HG03460 (cell line): ENCODE data around the gene TARP.
"Not testable (repeated sequence)": the region's sequence is repeated elsewhere in the genome, so short reads cannot be mapped to it uniquely, and the experiment has no call there.

ENCODE experiments used
- ATAC-seq: cut with Tn5 transposase; IDR thresholded peaks from one replicate; pipeline ENCODE4 v1.9.1; 2021; ENCODE audit not compliant: unreplicated experiment

The TARP gene

DNA sequence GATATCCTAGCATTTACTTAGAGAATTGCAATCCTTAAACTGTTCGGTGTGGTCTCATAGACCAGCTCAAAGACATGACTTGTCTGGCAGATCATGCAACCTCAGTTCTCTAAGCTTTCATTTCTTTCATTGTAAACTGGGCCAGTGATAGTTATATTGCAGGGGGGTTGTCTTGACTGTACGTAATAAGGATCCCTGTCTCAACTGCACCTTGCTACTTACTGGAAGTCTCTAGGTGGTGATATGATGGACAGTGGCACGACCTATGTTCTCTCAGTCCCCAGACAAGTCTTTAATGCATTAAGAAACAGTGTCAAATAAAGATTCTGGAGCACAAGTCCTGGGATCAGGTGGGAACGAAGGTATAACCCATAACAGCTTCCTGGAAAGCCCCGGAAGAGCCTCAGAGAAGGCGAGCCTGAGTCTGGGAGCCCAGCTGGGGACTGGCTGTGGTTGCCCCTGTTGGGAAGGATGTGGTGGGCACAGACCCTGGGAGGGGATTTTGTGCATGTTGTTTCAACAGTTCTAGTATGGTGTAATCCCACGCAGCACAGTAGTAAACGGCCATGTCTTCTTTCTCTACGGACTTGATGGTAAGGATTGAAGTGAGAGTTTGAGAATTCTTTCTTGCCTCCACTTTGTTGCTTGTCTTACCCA, 26.0 kb upstream of the TARP start:
- ATAC-seq: no peak

DNA sequence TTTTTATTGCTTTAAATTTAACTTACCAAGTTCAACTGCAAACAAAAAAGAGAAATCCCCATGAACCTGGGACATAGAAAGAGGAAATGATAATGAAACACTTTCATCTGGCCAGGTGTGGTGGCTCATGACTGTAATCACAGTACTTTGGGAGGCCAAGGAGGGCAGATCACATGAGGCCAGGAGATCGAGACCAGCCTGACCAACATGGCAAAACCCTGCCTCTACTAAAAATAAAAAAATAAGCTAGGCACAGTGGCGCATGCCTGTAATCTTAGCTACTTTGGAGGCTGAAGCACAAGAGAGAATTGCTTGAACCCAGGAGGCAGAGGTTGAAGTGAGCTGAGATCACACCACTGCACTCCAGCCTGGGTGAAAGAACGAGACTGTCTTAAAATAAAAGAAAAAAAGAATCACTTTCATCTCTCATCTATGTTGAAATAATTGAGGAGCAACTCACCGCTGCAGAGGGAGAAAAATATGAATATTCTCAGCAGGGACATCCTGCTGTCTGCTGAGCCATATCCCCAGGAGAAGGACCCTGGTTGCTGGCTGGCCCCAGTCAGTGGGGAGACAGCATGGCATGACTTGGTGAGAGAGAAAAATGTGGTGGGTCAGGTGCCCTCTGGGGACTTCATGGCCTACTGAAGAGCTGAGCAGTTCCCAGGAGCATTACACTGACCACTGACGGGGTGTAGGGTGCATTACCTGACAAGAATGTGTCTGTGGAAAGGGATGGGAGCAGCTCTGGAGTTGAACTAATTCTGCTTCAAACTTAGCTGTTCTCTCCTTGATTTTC, 22.8 kb upstream of the TARP start:
- peak; percentile 51 for ATAC-seq

DNA sequence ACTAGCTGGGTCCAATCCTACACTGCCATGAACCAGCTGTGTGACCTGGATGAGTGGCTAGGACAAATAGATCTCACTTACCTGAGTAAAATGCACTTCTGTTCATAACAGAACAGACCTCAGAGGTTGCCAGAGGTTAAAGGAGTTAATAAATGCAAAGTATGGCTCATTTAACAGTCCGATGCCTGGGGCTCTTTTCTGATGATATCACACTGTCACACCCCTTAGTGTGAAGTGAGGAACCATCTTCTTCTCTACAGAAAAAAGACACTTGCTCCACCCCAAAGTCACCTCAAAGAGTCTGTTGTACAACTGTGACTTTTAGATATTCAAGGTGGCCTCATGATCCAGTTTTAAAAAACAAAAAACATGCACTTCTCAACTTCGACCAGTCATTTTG, 21.5 kb upstream of the TARP start:
- ATAC-seq: no peak

DNA sequence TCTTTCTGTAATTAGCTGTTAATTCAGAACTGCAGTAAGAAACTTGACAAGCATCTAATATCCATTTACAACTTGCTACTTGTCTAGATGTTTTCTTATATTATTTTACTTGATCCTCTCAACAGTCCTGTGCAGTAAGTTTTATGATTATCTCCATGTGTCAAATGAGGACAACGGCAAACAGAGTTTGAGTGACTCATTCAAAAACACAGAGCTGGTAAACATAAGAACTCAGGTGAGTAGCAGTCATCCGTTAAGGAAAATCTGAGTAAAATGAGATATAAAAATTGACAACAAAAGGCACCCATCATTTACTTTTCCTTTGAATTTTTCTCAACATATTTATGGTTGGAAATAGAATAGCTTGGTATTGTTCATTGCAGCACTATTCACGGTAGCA, 19.0 kb upstream of the TARP start:
- no peak for ATAC-seq

DNA sequence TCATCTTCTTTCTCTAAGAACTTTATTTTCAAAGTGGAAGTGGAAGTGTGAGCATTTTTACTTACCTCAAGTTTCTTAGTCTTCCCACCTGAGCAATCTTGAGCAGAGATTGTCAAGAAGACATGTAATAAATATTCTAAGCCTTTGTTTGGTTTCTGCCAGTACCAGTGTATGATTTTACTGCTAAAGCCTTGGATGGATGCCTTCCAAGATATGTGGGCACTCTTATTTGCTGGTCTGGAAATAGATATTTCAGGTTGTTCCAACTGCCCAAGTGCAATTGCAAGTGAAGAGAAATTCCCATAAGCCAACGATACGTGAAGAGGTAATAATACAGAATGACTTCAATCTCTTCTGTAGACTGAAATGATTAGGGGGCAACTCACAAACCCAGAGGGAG, 18.2 kb upstream of the TARP start:
- ATAC-seq: no peak

DNA sequence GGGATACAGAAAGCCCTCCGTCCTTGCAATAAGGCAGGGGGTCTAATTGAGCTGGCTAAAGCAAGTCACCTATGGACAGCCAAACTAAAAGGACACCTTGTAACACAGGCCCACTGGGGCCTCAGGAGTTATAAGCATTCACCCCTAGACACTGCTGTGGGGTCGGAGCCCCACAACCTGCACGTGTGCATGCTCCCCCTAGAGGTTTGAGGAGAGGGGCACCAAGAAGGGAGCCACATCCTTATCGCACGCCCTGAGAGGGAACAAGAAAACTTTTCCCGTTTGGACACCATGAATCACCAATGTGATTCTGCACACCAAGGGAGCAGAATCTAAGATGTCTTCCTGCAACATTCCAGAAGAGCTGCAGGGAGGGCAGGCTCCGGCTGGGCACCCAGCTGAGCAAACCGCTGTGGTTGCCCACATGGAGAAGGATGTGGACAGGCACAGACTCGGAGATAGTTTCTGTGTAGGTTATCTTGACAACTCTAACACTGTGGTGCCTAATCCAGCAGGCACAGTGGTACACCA, 17.7 kb upstream of the TARP start:
- no peak for ATAC-seq

DNA sequence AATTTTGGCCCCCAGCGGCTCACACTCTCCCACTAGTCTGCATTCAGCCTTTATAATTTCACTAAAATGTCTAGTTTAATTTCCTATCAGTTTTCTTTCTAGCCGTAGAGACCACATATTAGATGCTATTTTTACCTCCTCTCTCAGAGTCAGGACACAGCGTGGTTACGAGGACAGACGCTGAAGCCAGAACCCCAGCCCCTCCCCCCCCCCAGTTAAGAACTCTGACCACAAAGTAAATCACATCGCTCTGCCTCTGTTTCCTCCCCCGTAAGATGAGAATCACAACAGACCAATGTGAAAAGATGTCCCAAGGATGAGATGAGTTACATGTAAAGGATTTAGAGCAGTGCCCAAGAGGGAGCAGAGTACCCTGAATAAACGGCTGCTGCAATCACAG, 11.1 kb upstream of the TARP start:
- no peak for ATAC-seq

DNA sequence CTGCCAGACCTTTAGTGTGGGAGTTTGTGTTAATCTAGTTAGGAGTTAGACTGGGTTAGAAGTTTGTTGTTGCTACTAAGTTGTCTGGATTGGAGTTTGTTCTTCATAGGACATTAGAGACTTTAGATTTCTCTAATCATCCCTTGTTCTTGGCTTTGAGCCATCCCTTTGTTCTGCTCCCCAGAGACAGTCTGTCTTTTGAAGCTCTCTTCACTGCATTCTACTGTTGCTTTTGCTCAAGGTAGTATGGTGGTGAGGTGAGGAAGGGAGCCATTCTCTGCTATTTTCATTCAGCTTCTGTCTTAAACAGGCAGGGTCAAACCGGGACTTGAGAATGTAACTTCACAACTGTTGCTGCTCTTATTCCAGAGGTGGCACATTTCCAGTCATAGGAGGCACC, 10.4 kb upstream of the TARP start:
- ATAC-seq: no peak

DNA sequence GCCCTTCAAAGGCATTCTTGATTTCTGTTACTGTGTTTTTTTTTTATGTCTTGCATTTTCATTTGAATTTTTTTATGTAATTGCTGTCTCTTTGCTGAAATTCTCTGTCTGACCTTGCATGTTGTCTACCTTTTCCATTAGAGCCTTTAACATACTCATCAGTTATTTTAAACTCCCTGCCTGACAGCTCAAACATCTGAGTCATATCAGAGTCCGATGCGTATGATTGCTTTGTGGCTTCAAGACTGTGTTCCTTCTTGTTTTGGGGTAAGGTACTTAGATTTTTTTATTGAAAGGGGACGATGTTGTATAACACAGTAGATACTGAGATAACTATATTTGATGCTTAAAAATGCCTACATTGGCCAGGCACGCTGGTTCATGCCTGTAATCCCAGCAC, 9.7 kb upstream of the TARP start:
- ATAC-seq: no peak

DNA sequence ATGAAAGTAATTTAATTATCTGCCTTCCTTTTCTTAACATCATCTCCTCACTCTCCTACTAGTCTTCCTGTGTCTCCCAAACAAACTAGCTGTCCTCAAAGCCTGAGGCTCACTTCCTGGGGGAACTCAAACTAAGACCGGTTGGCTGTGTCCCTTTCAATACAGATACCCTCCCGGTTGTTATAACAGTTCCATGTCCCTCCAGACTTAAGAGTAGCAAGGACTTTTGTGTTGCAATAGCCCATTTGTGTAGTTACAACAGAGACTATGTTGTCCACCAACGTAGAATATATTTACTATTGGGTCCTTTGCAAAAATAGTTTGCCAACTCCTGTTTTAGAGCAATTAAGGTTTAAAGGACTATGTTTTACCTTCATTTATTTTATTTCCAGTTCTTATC, 8.6 kb upstream of the TARP start:
- ATAC-seq: no peak

DNA sequence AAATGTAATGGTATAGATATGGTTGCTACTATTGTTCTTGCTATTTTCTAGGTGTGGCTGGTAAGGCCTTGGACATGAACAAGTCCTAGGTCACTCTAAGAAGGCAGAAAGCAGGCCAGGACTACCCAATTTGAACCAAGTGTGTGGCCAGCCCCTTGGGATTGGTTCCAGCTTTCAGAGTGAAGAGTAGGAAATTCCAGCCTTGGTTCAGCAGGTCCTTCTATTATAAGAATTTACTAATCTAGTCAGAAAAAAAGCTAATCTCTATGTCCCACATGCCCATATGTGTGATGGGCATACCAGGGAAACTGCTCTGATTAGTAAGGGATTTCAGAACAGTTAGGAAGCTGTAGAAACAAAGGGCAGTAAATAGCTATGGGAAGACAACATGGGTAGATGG, 7.8 kb upstream of the TARP start:
- no peak for ATAC-seq

DNA sequence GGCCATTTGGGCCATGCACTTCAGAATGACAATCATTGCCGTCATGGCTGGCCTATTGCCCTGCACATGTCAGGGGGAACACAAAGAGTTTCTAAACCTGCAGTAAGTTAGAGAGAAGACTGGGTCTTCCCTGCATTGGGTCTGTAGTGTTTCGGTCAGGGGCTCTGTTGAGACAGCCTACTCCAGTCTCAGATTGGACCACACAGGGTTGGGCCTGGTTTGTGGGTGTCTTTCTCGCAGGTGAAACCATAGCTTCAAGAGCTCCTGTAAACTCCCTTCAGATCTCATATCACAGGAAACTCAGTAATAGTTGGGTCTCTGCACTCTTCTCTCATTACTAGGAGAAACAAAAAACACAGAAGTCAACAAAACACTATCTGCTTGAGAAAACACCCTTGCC, 7.3 kb upstream of the TARP start:
- no peak for ATAC-seq

DNA sequence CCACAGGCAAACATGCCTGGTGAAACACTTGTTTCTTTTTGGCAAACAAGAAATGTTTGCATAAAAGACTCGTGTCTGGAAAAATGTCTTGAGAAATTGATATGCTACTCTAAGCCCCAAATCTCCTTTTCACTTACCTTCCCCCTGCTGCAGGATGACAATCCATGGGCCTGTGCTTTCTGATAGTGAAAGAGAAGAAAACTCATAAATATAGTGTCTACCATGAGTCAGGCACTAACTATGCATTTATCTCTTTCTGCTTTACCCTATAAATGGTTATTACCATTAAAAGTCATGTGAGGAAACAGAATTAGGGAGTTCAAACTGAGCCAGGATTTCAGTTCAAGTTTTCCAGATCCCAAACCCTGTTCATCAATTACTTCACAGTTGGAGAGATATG, 6.6 kb upstream of the TARP start:
- ATAC-seq: no peak

DNA sequence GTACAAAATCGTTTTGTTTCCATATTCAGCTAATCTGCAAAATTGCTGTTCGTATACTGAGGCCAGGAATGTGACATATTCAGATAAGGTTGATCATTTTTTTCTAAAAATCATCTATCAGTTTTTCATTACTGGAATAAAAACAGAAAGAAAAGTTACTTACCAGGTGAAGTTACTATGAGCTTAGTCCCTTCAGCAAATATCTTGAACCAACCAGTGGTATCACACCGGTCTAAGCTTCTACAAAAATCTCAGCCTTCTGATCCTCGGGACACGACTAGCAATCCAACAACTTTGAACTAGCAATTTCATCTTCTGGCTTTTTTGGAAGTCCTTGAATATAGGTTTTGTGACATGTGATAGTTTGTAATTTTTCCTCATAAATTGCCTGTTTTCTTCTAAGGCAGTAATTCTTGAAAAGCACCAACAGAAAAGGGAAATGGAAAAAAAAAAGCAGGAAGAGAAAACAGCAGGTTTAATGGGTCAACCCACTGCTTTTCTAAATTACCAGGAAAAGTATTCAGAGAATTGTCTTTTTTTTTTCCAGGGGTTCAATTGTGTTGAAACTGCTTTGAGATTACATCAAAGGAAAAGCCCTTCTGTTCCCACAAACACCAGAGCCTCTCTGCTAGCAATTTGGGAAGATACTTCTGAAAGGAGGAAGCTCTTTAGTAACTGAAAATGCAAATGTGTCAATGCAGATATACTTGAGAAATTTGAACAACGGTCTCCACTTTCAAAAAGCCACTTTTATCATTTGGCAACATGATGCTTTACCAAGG, 2.9 kb upstream of the TARP start:
- no peak for ATAC-seq

DNA sequence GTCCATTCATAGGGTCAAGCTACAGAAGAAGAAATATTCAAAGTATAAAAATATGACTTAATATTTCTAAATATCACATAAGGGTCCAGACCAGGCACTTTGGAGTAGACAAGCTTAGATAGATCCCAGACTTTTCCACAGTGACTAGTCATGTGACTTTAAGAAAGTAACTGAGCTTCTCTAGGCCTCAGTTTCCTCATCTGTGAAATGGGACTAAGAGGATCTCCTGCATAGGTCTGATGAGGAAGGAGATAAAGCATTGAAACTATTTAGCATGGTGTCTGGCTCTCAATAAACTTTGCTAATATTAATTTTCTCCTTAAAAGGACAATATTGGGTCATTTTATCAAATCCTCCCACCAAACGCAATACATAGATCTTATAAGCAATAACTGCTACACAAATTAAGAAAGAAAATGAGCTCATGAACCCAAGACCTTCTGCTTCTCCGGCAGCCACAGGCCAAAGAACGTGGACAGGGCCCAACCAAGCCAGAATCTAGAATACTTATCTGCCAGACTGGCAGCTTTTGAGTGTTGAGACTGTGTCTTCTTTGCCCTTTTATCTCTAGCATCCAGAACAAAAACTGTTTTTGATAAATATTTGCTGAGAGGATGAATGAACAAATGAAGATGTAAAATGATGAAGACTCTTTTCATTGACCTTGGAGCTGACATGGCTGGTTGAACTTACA, 1.6 kb upstream of the TARP start:
- no peak for ATAC-seq

DNA sequence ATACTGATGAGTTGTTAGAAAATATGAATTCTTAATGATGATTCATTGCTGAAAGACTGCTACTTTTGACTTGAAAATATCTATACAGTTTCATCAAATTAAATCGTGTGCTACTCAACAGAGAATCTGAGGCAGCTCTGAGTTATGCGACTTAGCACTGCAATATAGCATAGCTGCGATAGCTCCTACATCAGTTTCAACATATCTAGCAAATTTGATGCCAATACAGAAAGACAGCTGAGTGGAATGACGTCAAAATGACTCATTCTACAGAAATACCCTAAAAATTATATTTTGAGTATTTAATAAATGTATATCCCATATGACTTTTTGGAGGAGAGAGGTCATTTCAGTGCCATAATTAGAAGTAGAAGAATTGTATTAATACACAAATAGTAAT, 1.1 kb upstream of the TARP start:
- ATAC-seq: no peak

DNA sequence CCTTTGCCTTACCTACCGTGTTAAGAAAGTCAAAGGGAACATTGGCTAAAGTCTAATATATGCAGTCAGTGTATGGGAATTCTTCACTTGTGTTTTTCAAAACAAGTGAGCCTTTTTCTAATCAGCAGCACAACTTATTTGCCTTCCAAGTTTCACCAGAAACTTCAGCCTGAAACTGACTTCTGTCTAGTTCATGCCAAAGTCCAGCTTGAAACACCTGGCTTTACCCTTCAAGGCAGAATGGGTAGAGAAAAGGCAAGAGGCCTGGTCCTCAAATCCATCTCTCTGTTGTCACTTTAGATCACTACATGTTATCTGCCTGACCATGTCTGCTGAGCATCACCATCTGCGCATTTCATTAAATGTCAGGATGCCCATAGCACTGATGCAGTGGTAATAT, 3.0 kb downstream of the TARP start:
- ATAC-seq: not testable (repeated sequence)

DNA sequence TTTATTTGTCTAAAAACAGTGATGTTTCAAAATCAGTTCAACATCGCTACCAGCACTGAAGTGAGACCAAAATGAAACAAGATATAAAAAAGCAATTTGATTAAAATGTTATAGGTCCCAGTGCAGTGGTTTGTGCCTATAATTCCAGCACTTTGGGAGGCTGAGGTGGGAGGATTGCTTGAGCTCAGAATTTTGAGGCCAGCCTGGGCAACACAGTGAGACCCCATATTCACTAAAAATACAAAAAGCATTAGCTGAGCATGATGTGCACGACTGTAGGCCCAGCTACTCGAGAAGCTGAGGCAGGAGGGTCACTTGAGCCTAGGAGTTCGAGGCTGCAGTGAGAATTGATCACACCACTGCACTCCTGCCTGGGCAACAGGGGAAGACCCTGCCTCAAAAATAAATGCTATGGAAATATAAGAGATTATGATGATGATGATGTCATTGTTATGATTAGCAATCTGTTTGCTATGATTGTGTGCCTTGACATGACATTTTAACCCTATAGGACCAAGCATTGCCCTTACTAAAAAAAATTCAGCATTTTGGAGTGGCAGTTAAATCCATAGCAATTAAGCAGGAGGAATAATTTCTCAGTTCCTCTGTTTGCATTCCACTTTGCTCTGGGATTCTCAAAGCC, 3.6 kb downstream of the TARP start:
- ATAC-seq: not testable (repeated sequence)

DNA sequence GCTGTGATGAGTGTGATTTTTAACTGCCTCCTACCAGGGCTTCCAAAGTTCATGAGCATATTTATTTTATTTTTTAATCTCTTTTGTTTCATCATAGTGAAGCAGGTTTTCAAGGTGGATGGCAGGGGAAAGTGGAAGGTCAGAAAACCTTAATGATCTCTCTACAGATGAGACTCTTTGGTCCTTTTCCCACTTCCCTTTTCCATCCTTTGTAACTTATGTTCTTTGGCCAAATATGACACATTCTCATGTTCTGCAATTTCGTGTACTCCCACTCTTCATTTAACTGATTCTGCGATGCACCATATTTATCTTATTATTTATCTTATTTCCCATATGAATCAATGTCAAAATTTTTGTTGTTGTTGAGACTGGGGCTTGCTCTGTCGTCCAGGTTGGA, 7.5 kb downstream of the TARP start:
- not testable (repeated sequence) for ATAC-seq

DNA sequence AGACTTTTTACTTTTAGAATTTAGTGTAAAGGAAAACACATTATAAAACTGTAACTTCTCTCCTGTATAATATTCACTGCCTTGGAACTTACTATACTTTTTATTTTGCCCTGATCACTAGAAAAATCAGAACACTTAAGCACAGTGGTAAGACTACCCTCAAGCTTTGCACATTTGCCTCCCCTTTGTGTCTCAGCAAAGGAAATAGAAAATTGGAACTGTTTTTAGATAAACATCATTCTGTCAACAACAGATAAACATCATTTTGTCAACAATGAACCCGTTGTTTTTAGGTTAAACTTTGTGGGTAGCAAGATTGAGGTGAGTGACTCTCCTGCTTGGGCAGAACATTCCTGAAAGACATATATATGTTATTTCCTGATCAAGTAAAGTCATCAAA, 8.8 kb downstream of the TARP start:
- not testable (repeated sequence) for ATAC-seq

DNA sequence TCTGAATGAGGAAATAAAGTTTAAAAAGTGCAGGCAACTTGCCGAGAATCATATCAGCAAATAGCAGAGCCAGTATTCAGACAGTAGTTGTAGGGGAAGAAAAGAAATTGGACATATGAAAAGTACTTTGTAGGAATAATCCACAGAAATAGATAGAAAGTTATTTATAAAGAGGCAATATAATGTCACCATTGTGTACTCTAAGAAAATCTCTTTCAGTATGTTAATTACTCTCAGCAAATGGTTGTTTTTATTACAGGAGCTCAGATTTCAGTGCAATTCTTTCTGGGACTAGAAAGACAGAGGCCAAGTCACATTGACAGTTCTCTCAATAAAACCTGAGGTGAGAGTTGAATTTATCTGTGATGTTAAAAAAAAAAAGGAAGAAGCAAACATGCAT, 10.2 kb downstream of the TARP start:
- not testable (repeated sequence) for ATAC-seq
